ENCODE data around the gene PDXK.

PDXK gene

DNA sequence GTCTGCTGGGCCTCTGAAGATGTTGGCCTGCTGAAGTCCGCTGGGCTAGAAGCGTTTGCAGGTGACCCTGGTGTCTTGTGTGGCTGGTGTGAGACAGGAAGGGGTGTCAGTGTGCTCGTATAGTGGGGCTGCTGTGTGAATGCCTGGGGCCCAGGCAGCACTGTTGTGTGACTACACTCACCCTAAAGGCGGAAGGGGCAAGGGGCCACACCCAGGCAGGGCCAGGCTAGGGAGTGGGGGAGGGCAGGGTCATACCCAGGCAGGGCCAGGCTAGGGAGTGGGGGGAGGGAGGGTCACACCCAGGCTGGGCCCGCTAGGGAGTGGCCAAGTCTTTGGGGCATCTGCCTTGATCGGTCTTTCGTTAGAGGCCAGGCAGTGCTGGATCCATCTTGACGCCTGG, 25.0 kb downstream of the PDXK start:
- DNase-seq (ENCODE audit: low read depth): no peak

DNA sequence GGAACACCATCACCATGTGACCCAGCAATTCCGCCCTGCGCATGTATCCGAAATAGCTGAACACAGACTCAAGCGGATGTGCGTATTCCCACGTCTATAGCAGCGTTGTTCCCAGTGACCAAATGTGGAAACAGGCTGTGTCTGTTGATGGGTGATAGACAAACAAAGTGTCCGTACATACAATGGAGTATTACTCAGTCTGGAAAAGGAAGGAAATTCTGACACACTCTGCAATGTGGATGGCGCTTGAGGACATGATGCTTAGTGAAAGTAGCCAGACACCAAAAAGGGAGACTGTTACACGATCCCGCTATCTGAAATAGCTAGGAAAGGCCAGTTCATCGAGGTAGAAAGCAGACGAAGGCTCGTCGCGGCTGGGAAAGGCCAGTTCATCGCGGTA, 25.8 kb downstream of the PDXK start:
- no peak for DNase-seq (ENCODE audit: low read depth)

DNA sequence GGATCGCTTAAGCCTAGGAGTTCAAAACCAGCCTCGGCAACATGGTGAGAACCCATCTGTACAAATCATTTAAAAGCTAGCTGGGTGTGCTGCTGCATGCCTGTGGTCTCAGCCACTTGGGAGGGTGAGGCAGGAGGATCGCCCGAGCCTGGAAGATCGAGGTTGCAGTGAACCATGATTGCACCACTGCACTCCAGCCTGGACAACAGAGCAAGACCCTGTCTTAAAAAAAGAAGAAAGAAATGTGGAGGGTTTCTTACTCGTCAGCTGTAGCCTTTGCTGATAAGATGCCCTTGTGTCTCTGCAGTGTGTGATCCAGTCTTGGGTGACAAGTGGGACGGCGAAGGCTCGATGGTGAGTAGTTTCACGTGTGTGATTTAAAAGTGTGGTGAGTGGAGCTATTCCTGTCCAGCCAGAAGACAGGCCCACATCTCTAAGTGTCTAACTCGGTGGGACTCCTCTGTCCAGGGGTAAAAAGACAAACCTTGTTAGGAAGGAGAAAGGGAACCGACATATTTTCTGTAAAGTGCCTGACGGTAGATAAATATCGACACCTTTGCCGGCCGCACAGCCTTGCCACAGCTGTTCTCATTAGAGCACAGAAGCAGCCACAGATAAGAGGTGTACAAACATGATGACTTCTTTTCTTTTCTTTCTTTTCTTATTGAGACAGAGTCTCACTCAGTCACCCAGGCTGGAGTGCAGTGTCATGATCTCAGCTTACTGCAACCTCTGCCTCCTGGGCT, 27.0 kb downstream of the PDXK start:
- no peak for DNase-seq (ENCODE audit: low read depth)

DNA sequence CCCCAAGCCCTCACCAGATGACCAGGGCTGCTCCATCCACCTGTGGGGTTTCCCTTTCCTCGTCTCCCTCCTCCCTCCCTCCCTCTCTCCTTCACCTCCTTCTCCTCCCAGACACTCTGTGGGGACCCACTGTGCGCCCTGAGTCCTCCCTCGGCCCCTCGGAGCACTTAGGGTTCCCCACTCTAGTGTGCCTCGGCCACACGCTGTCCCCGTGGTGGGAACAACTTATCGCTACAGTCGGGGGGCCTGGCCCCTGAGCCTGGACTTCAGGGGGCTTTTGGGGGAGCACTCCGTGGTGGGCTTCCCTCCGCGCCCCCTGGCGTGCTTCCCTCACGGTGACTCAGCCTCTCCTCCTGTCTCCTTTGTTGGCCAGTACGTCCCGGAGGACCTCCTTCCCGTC, 29.7 kb downstream of the PDXK start:
- no peak for DNase-seq (ENCODE audit: low read depth)

DNA sequence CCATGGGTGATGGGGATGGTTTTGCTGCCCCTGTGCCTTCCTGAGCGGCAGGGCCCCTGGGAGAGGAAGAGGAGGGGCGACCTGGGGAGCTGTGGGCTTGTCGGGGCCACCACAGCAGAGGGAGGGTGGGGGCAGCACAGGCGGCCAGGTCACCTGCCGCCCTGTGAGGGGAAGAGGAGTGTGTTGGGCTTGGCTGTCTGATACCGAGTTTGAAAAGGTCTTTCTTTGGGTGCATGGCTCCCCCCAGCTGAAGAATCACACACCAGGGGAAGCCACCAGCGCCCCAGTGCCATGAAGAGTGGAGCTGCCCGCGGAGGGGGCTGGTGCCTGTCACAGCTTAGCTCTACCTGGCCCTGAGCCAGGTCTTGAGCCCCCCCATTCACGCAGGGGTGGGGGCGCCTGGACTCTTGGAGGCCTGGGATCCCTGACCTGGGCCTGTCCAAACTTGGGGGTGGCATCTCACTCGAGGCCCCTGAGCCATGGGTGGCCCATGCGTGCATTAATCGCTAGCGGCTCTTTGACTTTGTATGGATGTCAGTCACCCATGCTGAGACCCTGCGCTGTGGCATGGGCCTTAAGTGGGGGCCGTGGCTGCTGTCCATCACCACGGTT, 30.8 kb downstream of the PDXK start:
- no peak for DNase-seq (ENCODE audit: low read depth)

DNA sequence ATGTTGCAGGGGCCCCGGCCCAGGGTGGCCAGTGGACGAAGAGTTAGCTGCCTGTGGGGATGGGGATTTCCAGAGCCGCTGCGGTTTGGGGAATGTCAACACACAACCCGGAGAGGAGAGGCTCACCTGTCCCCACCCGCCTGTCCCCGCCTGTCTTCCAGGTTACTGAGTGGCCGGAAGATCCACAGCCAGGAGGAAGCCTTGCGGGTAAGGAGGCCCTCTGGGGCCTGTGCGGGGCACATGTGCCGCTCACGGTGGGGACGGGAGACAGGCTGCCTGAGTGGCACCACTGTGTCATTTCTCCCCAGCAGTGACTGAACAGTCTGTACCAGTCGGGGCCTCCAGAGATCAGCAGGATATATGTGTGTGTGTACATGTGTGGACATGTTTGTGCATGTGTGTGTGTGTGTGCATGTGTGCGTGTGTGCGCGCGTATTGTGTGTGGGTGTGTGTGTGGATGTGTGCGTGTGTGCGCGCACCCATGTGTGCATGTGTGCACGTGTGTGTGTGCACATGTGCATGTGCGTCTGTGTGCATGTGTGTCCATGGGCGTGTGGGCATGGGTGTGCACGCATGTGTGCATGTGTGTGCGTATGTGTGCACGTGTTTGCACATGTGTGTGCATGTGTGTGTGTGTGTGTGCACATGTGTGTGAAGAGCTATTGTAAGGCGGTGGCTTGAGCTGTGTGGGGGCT, 31.6 kb downstream of the PDXK start:
- no peak for DNase-seq (ENCODE audit: low read depth)

DNA sequence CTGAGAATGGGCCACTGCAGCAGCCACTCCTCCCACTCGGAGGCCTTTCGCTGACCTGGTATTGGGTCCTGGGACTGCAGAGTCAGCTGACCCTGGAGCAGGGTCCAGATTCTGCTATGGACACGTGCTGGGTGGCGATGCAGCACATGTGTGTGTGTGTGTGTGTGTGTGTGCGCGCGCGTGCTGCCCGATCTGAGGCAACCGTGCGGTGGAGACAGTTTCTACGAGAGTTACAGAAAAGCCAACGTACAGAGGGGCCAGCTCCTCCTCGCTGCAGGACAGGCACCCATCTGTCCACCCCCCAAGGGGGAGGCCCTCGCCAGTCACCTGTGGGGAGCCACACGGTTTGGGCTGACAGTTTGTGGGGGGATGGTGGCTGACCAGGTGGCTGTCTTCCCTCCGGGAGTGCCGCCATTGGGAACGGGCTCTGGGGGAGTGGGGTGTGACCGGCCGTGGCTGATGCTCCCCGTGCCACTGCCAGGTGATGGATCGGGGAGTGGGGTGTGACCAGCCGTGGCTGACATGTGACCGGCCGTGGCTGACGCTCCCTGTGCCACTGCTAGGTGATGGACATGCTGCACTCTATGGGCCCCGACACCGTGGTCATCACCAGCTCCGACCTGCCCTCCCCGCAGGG, 33.1 kb downstream of the PDXK start:
- no peak for DNase-seq (ENCODE audit: low read depth)

DNA sequence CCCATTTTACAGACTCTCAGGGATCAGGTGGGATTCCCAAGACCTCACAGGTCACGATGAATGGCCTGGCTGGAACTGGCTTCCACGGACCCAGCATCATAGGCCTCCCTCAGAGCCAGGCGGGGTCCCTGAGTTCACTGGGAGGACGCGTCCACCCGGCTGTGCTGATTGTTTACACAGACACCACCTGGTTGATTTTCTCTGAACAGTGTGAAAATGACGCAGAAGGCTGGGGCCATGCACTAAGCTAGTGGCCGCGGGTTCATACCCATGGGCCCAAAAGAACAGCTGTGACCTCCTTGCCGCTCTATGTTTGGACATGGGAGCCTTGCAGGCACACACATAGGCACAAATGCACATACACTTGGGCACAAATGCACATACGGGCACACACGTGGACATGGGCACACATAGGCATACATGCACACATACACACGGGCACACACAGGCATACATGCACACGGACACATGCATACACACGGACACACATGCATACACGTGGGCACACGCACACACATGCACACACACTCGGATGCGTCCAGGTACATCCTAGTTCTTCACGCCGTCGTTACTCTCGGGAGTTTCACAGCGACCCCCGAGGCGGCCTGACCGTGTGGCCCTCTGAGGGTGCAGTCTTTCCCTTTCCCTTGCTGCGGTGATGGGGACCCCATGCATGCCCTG, 34.0 kb downstream of the PDXK start:
- no peak for DNase-seq (ENCODE audit: low read depth)

DNA sequence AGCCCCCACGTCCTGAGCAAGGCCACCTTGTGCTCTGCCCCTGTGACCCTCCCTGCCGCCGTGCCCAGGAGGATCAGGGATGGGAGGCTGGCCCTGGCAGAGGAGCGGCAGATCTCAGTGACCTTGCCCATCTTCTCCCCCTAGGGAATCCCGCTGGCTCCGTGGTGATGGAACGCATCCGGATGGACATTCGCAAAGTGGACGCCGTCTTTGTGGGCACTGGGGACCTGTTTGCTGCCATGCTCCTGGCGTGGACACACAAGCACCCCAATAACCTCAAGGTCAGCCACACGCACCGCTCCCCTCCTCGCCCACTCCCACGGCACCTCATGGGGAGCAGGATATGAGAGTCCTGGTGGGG, 34.5 kb downstream of the PDXK start:
- no peak for DNase-seq (ENCODE audit: low read depth)

DNA sequence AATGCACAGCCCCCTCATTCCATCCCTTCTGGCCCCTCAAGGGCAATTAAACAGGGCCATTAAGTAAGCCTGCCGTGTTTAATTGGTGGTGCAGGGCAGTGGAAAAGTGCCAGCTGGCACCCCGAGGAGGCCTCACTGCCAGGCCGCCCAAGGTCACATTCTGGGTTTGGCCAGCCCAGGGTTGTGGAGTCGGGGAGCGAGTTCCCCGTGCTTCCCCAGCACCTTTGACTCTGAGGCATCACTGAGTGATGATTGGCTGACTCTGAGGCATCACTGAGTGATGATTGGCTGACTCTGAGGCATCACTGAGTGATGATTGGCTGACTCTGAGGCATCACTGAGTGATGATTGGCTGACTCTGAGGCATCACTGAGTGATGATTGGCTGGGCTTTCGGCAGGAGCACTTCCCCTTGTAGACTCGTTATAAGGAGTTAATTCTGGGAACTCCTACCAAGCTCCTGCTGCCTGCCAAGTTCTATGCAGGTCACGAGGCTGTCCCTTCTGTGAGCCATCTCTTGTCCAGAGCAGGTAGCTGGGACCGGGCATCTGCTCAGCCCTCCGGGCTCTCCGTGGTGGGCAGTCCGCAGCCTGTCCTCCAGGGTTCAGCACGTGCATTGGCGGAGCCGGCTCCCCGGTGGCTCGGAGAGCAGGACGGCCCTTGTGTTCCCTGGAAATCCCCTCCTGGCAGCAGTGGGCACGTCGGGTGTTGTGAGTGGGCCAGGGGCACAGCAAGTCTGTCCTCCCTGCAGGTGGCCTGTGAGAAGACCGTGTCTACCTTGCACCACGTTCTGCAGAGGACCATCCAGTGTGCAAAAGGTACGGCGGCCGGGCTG, 36.2 kb downstream of the PDXK start:
- no peak for DNase-seq (ENCODE audit: low read depth)

DNA sequence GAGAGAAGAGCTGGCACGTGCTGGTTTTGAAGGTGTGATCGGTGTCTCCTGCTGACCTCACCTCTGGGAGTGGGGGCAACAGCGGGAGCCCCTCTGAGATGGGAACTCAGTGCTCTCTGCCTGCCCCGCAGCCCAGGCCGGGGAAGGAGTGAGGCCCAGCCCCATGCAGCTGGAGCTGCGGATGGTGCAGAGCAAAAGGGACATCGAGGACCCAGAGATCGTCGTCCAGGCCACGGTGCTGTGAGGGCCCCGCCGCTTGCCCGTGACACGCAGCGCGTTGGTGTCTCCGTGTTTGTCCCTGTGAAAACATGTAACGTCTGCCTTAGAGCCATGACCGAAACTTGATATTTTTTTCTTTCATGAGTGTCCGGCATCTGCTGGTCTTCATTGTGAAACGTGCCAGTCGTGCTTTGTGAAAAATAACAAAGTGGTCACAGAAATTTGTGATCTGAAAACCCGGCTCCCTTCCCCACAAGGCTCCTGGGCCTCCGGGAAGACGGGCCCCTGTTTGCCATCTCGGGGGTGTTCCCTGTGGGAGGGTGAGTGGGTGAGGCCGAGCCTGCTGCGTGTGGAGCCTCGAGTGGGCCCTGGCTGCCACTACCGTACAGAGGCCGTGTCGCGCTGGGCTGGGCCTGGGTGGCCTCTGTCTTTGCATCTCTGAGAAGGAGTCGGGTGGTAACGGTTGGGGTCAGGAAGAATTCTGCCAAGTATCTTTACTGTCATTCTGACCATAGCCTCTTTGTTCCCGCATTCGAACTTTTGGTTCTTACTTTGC, 37.1 kb downstream of the PDXK start:
- no peak for DNase-seq (ENCODE audit: low read depth)

DNA sequence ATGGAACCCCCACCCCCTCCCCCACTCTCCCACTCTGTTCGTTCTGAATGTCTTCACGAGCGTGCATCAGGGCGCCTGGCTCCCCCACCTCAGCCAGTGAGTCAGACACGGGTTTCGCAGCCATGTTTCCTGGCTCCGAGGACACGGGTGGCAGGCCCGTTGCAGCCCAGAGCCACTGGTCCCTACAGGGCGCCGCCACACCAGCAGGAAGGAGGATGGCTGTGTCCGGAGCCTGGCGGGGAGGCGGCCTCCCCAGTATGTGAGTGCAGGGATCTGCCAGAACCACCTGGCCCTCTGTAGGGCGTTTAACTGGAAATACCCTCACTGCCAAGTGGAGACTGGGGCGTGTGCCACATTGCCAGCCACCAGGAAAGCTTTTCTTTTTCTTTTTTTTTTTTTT, 38.7 kb downstream of the PDXK start:
- no peak for DNase-seq (ENCODE audit: low read depth)

DNA sequence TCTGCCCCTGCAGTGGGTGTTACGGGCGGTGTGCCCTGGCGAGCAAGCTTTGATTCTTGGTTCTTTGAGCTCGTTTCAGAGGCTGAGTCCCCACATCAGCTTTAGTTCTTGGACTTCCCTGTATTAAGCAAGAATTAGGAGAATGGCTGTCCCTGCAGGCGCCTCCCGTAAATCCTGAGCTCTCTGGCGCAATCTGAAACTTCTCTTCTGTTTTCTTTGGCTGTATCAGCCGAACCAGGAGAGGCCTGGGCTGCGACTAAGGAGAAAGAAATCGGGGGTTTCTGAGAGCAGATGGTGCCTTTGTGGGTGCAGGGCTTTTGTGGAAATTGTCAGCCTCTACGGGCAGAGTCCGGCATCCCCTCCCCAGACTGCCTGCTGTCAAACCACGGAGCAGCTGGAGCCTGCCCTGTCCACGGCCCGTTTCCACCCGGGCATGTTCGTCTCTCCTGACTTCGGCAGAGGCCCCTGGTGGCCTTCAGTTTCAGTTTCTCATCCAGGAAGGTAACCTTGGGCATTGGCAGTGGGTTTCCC, 39.2 kb downstream of the PDXK start:
- no peak for DNase-seq (ENCODE audit: low read depth)

DNA sequence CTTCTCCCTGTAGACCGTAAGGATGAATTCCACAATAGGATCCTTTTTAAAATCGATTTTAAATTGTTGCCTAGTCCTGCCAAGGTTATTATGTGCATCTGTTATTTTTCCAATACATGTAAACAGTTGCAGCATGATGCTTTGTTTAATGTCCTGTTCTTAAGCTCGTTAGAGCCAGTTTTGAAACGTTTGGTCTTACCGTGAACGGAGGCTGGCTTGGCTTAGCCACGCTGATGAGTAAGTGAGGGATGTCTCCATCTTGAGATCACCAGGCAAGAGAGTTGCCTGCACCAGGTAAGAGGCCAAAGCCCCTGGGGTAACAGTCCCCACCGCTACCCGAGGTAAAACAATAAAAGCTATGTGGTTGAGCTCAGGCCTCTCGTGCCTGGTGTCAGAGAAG, 39.9 kb downstream of the PDXK start:
- DNase-seq (ENCODE audit: low read depth): no peak

DNA sequence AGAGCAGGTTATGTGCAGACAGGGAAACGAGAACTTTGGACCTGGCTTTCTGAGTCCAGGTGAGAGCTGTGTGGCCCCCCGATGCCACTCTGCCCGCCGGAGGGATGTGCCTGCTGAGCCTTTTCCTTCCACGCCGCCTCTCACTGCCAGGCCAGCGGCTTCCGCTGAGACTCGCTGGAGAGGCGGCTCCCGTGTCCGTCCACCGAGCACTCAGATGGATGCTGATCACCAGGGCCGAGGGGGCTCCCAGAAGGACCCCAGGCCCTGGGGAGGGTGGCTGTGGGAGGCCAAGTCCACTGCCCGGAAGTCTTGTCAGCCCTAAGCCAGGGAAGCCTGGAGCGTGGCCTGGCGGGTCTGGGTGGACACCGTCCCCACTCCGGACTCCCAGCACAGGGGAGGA, 40.7 kb downstream of the PDXK start:
- no peak for DNase-seq (ENCODE audit: low read depth)

DNA sequence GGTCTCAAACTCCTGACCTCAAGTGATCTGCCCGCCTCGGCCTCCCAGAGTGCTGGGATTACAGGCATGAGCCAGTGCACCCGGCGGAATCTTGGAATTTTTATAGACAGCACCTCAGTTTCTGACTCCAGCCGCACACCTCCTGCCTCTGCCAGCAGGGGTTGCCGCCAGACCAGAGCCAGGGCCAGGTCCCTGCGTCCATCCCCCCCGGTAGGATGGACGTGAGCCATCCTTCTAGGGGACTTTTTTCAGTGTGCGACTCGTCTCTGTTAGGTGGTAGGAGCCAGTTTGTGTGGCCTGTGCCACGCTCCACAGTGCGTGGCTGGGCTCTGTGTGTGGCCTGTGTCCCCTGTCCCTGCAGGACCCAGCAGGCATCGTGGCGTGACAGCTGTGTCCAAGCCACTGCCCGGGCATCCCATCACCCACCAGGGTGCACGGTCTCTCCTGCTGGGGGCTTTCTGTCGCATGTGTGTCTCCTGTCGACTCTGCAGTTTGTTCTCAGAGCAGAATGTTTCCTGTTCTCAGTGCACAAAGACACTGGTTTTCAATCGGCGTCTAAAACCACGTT, 41.5 kb downstream of the PDXK start:
- no peak for DNase-seq (ENCODE audit: low read depth)

DNA sequence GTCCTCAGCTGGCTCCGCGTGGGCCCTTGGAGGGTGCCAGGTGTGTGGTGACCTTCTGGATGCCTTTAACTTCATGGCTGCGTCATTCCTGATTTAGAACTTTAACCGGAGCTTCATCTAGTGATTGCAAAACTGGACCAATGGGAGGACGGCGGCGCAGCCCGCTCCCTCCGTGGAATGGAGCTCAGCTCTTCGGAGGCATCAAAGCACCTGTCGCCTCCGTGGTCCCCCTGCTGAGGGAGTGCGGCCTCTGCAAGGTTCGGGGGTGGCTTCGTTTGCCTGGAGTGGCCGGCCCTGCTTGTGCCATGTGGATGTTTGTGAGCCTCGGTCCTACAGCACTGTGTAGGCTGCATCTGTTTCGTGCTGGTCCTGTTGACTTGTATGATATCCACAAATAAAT, 43.0 kb downstream of the PDXK start:
- DNase-seq (ENCODE audit: low read depth): no peak

DNA sequence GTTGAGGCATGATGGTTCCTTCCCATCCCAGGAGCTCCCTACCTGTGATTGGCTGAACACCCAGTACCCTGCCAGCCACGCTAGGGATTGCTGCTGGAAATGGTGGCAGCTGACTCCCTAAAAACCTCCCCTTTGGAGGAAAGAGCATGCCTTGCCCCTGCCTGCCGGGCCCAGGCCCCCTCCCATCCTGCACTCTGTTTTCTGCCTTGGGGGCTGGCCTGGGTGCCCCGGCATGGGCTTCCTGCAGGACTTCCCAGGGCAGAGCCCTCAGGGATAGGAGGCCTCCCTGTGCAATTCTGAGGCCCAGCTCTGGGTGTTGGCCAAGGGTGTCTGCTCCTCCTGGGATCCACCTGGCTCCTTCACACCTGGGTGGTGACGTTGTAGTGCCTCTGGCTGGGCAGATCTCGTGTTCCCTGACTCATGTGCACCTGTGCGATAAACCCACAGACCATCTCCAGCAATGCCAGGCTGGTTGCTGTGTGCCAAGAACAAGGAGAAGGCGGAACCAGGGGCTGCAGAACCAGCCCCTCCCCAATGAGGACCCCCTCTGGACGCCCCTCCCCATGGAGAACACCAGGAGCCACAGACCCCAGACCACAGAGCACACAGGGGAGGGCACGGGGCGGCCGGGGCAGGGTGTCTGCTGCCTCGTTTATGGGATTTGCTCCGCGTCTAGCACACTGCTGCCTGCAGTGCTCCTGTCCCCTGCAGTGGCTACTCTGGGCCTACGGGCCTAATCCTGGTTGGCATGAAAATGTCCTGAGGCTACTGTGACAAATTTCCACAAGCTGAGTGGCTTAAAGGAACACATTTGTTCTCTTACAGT, 43.6 kb downstream of the PDXK start:
- no peak for DNase-seq (ENCODE audit: low read depth)

DNA sequence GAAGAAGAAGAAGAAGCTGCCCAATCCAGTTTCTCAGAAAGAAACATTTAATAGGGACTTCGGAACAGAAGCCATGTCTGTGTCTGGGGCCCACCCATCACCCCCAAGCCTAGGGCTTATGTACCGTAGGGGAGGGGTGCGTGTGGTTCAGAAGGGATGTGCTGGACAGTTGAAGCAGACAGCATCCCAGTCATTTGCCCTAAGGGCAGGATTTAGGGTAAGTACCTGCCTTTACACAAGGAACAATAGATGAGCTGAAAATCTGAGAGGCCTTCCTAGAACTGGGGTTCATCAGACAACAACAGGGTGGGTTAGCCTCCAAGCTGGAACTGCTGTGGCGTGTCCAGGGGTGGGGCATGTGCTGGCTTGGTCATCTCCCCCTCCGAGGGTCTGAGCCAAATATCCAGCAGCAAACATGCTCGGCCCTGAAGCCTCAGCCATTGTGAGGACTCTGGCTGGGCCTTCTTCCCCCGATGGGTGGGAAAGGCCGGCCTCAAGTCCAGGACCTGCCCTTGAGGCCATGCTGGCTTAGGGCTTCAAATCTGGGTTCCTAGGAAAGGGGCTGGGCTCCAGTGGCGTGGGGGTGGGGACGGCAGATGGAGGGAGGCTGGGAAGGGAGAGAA, 45.1 kb downstream of the PDXK start:
- DNase-seq (ENCODE audit: low read depth): no peak

Data from non-pigmented ciliary epithelial cell (primary cell).